Left ventricle myocardium superior (tissue), 1 donor: Measurements from ENCODE around the gene CSNK1G3. TPM values are rescaled to one million over a fixed set of nuclear protein-coding genes. Genes with fewer than 3 reads are reported as not detected.
A peak's percentile ranks its signal among the peaks of the same experiment; 100 is the strongest.
"Not testable (repeated sequence)": the region's sequence is repeated elsewhere in the genome, so short reads cannot be mapped to it uniquely, and the experiment has no call there.

Source experiments
- ATAC-seq: fragments of 200-7000 bp; cut with Tn5 transposase; one replicate; pipeline ENCODE4 v1.9.1; 2020; ENCODE audit warnings: mild to moderate bottlenecking, moderate library complexity
- DNase-seq: peaks from one replicate; pipeline ENCODE4 v3.0.0-alpha.2; 2020
- intact Hi-C: fragments of 100-400 bp; cut with micrococcal nuclease; formaldehyde crosslinking; loops from one replicate; pipeline ENCODE4 v1.11.0; 2022
- long read RNA-seq: library from polyadenylated mRNA; unstranded; transcript quantifications from one replicate; pipeline ENCODE4 v2.0.0, GENCODE V29; 2021
- total RNA-seq: library from RNA; stranded (reverse); fragmentation: NEBNext Ultra II Directional; extraction: Animal tissue kit (Norgen Biotek cat#: 25700); gene quantifications from one replicate; pipeline ENCODE4 v1.2.1, GENCODE V29; 2021
- donor health status: DM: no; HTN: yes; CAD: no; lungs with severe emphysema.

The CSNK1G3 gene
- 21.2 TPM for total RNA-seq
- long read RNA-seq, full-length matches to known transcripts, result 3 of 34 reads
- long read RNA-seq, partial matches to known transcripts, result 1 of 34 reads
- long read RNA-seq, other reads (novel, unspliced or antisense), result 30 of 34 reads

DNA sequence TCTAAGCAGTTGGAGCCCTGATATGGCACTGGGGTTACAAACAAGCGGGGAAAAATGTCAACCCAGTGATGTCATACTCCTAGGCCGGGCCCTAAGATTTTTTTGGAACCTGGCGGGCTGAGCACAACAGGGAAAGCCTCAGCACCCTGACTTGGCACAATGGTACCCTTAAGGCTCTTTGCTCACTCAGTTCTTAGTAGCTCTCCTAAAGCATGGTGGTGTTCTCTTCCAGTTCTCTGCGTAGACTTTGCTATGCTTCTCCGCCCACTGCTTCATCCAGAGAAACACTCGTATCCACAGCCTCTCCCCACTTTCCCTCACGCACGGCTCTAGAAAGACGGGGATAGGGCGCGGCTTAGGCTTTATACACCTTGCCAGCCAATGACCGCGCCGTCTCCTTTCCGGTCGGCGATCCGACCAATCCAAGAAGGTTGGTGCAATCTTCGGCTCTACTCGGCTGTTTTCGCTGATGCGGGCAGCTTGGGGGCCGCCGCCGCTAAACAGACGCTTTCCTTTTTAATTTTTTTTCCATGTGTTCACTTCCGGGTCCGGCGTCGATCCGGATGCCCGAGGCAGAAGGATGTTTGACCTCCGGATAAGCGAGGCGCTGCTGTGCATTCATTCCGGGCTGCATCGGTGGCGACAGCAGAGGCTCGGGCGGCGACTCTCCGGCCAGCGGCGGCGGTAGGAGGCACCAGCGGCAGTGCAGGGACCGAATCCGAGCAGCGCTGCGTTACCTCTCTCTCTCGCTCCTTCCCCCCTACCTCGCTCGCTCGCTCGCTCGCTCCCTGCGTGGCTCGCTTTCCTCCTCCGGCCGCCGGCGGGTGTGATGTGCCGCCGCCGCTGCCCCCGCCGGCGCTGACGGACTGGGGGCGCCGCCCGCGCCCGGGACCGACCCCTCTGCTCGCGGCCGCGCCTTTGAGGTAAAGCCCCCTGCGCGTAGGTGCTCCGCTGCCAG lies at the start of gene CSNK1G3:
Gene CSNK1G3, plus strand, starts transcription at position 530 of the 958 bp plus-strand sequence. CDS start 33,487 bp downstream, outside the sequence.
- DNase-seq (peak; percentile 96), ATAC-seq (peak; percentile 99)
- intact Hi-C loops, result loop anchor here (5.0 to 10.0 kb wide), 2 partner anchors 103 to 1545 kb away; no protein-coding TSS in a partner anchor

DNA sequence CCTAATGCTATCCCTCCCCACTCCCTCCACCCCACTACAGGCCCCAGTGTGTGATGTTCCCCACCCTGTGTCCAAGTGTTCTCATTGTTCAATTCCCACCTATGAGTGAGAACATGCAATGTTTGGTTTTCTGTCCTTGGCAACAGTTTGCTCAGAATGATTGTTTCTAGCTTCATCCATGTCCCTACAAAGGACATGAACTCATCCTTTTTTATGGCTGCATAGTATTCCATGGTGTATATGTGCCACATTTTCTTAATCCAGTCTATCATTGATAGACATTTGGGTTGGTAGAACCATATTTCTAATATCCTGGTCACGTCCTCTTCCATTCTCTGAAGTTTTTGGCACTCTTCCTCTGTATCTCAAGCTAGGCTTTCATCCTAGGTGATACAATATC lies 45.1 kb upstream of the CSNK1G3 start:
- intact Hi-C loops, DNase-seq, ATAC-seq: not testable (repeated sequence)

DNA sequence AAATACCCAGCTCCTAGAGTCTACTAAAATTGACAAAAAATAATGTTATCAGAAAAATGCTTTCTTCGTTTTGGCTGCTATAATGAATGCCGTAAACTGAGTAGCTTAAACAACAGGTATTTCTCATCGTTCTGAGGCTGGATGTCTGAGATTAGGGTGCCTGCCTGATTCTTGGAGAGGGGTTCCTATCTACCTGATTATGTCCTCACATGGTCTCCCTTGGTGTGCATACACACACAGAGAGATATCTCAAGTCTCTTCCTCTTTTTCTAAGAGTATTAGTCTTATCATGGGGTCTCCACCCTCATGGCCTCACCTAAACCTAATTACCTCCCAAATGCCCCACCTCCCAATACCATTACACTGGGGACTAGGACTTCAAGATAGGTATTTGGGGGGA lies 40.6 kb upstream of the CSNK1G3 start:
- ATAC-seq (no peak), DNase-seq (no peak)
- intact Hi-C loops, result no loop called here

DNA sequence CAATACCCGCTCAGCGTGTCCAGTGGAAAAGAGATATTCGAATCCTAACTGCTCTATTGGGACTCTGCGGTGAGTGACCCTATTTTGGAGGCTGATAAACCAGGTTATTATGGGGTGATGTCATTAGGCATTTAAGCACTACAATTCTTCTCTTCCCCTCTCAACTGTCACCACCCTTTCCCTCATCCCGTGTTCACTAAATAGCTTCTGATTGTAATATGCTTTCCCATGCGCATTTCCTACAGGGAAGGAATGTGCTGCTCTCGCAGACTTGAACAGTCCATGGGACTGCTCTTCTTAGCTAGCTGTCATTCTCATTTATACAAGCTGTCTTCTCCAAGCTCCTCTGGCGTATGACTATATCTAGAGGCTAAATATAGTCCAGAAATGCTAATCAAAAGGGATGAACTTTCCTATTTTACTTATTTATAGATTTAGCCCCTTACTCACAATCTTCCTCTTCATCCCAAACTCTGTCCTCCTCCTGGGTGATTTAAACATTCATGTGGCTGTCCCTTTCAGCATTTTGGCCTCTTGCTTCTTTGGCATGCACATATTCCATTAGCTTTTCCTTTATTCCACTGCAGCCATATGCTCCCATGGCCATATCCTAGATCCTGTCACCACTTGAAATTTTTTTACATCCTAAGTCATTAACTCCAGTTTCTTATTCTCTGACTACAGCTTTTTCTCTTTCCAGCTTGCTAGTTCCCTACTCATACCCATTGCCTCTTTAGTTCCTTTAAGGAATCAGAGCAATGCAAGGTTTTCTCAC lies 39.6 kb upstream of the CSNK1G3 start:
- no peak for DNase-seq

DNA sequence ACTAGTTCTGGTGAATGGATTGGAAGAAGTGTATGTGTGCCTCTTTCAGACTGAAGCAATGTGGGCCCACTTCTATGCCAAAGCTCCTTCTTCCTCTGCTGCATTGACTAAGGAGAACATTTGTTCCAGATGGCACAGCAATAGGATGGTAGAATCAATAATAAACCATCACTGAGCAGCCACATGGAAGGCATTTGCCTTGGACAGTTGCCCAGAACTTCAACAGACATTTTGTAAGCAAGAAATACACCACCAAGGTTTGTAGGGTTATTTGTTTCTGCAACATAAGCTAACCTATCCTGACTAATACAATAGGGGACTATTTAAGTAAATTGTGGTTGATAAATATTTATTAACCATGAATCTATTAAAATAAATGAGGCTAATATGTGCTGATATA lies 37.7 kb upstream of the CSNK1G3 start:
- intact Hi-C loops, result no loop called here
- DNase-seq (no peak), ATAC-seq (no peak)

More for the DNA sequence above, 39.6 kb upstream of the CSNK1G3 start:
- intact Hi-C loops, result no loop called here
- ATAC-seq, result peak; percentile 75

DNA sequence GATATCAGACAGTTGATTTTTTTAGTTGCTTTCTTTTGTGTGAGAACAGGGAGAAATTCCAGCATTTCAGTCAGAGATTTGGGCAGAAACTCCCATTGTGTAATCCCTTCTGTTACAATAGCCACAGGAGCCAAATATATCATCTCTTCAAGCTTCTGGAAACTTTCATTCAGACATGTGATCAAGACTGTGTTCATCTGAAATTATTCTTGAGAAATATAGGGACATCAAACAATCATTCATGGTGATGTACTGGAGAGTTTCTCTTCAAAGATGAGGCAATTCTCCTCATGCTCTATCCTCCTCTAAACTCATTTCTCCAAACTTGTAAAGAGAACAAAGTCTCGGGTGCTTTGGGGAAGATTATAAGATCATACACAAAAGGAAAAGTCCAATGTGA lies 35.2 kb upstream of the CSNK1G3 start:
- DNase-seq (no peak), ATAC-seq (no peak)
- intact Hi-C loops, result no loop called here

DNA sequence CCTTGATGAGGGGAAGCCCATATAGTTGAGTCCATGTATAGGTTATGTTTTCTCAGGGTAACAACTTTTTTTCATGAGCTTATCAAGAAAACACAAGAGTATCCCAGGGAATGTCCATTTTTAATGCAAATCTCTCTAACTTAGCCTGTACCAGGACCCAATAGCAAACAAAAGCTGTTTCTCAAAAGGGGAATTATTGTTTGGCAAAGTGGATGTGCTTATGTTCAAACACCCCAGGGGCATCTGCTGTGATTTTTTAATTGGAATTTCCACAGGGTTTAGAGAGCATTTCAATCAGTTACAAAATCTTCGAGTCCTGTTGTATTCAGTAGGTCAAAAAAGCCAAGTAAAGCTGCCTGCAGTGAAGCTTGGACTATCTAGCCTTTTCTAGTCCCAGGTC lies 33.4 kb upstream of the CSNK1G3 start:
- DNase-seq (no peak), ATAC-seq (no peak)
- intact Hi-C loops, result no loop called here

DNA sequence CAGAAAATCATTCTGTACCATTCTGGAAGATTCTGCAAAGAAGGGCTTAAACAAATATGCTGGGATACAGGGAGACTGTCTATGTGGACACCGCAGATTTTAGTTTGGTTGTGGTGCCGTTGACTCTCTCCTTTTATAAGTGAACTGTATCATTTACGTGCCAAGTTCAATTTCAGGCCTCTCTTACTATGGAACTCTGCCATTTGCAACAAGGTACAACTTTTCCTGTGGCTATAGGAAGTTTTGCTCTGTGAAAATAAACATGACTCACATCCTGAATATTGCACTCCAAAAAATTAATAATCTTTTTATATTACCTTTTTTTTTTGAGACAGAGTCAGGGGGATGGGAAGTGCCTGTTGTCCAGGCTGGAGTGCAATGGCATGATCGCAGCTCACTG lies 29.7 kb upstream of the CSNK1G3 start:
- ATAC-seq, result no peak
- DNase-seq, result no peak
- intact Hi-C loops, result no loop called here

DNA sequence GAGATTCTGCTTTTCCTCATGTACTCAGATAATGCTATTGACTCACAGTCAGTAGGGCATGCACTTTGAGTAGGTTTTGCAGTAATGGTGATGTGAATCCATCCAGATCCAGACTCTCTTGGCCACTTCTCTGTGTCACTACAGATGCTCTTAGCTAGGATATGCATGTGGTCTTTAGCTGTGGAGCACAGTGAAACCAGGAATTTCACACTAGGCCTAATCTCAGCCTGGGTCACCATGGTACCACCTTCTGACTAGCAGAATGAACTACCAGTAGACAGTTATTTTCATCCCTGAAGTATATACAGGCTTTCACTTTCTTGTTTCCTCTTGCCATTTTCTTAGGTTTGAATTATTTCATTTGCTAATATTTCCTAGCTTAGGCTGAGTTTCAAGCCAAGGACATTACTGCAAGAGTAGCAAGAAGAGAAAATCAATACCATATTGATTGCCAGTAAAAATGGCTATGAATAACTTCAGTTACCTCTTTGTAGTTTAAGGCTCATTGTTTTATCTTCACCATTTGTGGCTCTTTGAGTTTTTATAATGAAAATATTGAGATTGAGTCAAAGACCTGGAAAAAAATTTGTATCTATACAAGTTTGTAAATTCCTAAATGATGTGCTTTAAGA lies 28.4 kb upstream of the CSNK1G3 start:
- DNase-seq, result no peak
- intact Hi-C loops, result no loop called here
- no peak for ATAC-seq

DNA sequence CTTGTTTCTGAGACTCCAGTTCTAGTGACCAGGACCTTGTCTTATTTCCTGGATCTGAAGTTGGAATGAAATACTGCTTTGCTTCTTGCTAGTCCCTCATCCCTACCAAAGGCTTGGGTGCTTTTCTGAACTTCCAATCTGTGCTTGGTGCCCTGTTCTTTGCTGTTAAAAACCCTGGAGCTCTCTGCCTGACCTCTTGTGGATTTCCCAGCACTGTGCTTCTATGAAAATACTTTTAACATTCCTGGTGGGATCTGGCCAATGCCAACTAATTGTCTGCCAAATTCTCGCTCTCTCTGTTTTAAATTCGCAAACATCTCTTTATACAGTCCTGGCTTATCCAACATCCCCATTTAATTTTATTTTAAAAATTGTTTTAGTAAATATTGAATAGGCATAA lies 26.7 kb upstream of the CSNK1G3 start:
- no peak for DNase-seq
- intact Hi-C loops, result no loop called here
- no peak for ATAC-seq

DNA sequence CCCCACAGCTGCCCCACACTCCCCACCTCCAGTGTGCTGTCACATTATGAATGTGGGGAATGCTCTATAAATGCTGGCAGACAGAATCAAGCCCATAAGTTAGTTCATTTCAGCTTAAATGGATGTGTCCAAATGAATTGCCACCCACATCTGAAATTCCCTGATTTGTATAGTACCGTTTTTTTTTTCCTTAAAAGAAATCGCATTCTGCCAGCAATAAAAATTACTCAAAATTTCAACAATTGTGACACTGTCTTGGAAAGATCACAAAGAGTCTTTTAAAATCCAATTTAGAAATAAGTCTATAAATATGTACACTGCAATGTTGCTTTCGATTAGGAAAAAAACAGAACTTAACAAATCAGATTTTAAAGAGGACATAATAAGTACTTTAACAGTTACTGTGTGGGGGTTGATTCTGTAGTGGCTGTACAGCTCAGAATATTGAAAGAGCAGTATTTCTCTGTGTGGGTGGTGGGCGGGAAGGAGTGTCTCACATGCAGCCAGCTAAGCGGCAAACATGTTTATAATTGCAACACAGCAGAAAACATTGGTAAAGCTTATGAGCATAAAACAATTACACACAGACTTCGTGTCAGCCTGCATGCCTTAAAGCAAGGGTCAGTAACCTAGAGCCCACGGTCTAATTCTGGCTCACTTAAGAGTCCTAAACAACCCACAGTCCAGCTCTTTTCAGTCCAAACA lies 24.9 kb upstream of the CSNK1G3 start:
- intact Hi-C loops, result no loop called here
- no peak for DNase-seq
- ATAC-seq, result no peak

DNA sequence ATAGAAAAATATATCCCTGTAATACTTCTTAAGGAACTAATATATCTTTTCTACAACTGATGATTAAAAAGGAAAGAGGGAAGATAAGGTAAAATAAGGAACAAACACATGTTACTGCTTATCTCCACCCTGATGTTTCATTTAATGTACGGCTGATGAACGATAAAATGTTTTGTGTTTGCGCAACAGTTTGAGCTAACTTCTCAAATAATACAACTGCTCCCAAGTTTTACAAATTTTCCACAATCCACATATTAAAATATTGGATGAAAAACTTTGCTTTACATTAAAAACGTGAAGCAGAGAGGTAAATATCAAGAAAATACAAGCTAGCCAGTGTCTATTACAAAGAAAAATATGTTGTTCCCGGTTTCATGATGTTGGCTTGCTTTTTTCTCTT lies 21.0 kb upstream of the CSNK1G3 start:
- intact Hi-C loops, result no loop called here
- ATAC-seq (no peak), DNase-seq (no peak)

DNA sequence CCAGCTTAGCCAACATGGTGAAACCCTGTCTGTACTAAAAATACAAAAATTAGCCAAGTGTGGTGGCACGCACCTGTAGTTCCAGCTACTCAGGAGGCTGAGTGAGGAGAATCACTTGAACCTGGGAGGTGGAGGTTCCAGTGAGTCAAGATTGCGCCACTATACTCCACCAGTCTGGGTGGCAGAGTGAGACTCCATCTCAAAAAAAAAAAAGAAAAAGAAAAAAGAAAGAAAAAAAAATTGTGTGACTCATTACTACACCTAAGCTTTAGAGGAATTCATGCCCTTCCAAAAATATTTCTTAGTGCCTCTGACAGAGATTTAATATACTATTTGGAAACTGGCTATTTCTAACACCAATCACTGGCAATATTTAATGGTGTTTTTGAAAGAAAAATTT lies 16.8 kb upstream of the CSNK1G3 start:
- intact Hi-C loops, ATAC-seq, DNase-seq: not testable (repeated sequence)

DNA sequence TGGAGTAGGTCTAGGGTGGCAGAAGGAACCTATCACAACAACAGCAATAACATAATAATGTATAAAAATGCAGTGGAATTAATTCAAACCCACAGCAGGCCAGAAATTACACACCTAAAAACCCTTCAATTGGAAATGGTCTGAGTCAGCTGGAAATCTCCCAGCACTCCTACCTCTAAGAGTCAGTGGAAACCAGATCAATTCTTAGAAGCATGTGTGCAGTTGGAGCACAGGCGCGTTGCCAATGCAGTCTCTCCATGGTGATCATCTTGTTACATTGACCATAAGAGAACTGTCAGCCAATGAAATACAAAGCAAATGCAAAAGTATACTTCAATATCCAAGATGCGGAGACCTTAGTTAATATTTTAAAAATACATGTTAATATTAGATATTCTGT lies 15.1 kb upstream of the CSNK1G3 start:
- DNase-seq (peak; percentile 18), ATAC-seq (no peak)
- intact Hi-C loops, result no loop called here

DNA sequence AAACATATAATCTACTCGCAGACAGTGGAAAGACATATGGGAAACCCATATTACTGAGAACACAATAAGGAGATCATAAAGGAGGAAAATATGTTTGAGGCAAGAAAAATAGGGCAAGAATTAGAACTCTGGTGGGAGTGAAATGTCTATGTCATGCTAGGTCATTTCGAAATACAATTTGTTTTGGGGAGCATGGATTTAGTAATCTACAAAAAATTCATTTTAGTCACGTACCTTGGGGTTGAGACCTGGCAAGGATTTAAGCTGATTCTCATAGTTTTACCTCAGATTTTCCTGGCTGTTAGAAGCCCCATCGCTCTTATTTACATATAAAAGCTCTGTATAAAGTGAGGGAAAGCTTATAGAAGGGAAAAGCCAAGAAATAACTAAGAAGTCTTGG lies 11.5 kb upstream of the CSNK1G3 start:
- DNase-seq (no peak), ATAC-seq (no peak)
- intact Hi-C loops, result no loop called here

DNA sequence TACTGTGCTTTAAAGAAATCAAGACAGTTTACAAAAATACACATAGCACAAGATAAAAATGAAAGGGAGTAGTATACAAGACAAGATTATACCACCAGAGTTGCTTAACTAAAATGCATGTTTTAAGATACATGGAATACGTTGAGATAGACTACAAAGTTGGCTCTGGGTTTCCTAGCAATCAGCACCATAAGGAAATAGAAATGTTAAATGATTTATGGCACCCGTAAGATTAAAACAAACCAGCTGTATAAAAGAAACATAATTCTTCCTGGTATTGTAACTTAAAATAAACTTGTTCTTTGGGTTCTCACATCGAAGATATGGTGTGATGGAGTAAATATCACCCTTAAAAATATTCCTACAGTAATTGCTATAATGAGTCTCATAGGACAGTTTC lies 9.9 kb upstream of the CSNK1G3 start:
- DNase-seq (no peak), ATAC-seq (no peak)
- intact Hi-C loops, result no loop called here

DNA sequence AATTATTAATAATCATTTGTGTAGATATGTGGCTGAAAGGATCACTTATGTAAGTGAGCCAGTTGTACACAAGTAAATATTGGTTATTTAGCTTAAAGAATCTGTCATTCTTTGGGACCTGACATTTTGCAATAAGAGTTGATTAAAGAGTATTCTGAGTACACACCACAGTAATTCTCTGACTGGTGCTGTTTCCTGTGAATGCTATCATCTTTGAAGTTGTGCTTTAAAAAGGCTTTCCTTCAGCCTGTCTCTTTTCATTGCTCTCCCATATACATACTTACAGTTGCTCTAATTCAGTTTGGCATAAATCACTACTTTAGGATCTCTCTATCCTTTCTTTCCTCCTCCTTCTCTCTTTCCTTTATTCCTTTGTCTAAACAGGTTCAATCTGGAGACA lies 8.7 kb upstream of the CSNK1G3 start:
- intact Hi-C loops, result no loop called here
- ATAC-seq, result no peak

DNA sequence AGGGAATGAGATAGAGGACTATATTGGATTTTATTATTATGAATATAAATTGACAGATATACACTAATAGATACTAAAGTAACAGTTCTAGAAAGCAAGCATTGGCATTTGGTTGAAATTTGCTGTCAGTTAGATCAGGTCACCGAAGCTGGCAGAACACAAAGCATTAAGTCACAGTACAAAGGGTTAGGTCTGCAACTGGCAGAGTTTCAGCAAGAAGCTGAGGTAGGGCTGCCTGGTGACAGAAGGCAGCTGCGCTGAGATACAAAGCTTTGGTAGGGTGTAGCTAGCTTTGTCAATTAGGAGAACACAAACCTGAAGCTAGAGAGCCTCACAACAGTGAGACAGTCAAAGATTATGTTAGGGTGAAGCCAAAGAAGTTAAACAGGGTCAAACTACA lies 6.3 kb upstream of the CSNK1G3 start:
- ATAC-seq (peak; percentile 63), DNase-seq (no peak)
- intact Hi-C loops, result no loop called here

More for the DNA sequence above, 8.7 kb upstream of the CSNK1G3 start:
- DNase-seq, result no peak

DNA sequence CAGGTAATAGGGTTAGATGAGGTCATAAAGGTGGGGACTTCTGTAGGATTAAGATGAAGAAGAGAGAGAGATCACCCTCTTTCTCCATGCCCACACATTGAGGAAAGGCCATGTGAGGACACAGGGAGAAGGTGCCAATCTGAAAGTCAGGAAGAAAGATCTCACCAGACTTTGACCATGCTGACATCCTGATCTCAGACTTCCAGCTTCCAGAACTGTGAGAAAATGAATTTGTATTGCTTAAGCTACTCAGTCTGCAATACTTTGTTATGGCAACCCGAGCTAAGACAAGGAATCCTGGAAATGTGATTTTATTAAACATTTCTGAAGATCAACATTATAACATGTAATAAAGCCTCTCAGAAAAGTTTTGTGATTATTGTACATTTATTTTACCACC lies 3.5 kb upstream of the CSNK1G3 start:
- intact Hi-C loops, result no loop called here
- no peak for ATAC-seq
- DNase-seq, result no peak
